ENCODE measurements around the gene P2RX7.
"Not testable (repeated sequence)": the region's sequence is repeated elsewhere in the genome, so short reads cannot be mapped to it uniquely, and the experiment has no call there.

P2RX7 gene

GRCh38 chr12:121212875-121213274, 80.2 kb downstream of the P2RX7 start:
- DNase-seq = no peak

- DNase-seq = peak; percentile 28
Observed at GRCh38 chr12:121214166-121214777, 81.6 kb downstream of the P2RX7 start.

DNA sequence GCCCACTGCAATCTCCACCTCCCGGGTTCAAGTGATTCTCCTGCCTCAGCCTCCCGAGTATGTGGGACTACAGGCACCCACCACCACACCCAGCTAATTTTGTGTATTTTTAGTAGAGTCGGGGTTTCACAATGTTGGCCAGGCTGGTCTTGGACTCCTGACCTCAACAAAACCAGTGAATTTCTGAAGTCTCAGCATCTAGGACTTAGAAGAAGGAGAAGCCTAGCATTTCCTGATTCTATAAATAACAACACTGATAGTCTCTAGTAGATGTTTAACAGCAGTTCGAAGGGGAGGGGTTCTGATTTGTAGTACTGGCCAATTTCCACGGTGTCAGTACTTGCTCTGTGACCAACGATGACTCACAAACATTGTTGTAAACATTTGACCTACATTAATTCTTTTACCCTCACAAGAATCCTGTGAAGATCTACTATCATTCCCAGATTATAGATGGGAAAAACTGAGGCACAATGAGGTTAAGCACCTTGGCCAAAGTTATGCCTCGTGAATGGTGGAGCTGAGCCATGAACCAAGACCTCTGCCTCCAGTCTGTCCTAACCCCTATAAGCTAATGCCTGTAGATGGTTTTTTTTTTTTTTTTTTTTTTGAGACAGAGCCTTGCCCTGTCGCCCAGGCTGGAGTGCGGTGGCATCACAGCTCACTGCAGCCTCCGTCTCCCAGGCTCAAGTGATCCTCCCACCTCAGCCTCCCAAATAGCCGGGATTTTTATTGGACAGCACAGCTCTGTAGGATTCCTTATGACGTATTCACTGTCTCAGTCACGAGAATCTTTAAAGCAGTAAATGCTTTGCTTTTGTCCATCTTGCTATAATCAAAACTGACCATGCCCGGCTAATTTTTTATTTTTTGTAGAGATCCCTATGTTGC, 82.4 kb downstream of the P2RX7 start:
- no peak for DNase-seq

- DNase-seq = no peak
Observed at GRCh38 chr12:121216102-121216501, 83.4 kb downstream of the P2RX7 start.

DNA sequence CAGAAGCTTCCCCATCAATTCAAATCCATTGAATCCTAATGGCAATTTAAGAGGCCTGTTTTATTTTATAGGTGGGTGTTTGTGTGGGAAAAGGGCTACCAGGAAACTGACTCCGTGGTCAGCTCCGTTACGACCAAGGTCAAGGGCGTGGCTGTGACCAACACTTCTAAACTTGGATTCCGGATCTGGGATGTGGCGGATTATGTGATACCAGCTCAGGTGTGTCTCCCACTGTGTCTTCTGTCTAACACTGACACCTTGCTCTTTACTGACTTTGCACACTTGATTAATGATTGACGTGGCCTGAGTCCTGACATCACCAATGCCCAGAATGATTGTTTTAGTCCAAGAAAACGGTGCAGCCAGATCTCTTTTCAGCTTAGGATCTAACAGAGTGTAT, 84.4 kb downstream of the P2RX7 start:
- DNase-seq = no peak

- DNase-seq = no peak
Observed at GRCh38 chr12:121217761-121218160, 85.1 kb downstream of the P2RX7 start.

- DNase-seq = no peak
Observed at GRCh38 chr12:121218588-121219352, 86.1 kb downstream of the P2RX7 start.

DNA sequence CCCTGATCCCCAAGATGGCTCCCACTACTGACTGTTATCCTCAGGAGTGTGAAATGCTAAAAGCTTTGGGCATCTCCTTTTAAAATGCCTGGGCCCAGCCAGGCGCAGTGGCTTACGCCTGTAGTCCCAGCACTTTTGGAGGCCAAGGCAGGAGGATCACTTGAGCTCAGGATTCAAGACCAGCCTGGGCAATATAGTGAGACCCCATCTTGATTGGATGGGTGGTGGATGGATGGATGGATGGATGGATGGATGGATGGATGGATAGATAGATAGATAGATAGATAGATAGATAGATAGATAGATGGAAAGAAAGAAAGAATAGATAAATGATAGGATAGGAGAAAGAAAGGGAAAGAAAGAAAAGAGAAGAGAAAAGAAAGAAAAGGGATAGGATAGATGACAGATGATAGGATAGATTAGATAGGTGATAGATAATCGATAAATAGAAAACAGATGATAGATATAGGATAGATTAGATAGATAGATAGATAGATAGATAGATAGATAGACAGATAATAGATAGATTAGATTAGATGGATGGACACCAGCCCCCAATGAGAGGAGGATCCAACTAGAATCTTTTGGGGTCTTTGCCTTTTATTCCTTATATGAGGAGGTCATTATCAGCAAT, 86.8 kb downstream of the P2RX7 start:
- no peak for DNase-seq

DNA sequence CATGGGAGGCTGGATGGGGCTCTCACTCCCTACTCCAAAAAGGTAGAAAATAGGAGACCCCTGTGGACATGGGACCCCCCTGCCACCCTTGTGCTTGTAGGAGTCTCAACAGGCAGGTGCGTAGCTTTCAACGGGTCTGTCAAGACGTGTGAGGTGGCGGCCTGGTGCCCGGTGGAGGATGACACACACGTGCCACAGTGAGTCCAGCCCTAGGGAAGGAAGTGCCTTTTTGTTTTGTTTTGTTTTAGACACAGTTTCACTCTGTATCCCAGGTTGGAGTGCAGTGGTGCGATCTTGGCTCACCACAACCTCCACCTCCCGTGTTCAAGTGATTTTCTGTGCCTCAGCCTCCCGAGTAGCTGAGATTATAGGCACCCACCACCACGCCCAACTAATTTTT, 90.2 kb downstream of the P2RX7 start:
- DNase-seq = no peak

GRCh38 chr12:121223292-121224285, 90.9 kb downstream of the P2RX7 start:
- peak; percentile 35 for DNase-seq

DNA sequence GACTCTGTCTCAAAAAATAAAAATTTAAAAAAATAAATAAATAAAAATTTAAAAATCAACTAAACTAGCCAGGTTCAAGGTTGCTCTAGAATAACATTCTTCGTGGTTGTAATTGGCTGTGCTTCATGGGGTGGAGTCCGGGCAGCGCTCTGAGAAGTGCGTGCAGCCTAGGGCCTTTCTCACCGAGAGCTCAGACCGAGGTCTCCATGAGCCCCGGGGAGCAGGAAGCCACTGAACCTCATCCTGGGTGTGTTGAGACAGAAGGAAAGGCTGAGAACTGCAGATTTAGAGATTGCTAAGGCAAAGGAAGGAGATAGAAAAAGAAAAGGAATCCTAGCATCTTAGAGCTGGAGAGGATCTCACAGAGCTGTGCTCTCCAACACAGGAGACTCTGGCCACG, 91.9 kb downstream of the P2RX7 start:
- DNase-seq = peak; percentile 40

DNA sequence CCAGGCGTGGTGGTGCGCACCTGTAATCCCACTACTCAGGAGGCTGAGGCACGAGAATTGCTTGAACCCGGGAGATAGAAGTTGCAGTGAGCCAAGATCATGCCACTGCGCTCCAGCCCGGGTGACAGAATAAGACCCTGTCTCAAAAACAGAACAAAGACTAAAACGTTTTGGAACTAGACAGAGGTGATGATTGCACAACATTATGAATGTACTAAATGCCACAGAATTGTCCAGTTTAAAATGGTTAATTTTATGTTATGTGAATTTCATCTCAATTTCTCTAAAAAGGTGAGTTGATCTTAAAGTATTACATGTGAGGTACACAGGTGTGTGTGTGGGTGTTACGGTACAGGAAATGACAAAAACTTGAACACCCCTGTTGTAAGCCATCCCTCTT, 93.7 kb downstream of the P2RX7 start:
- DNase-seq = no peak

GRCh38 chr12:121226871-121227270, 94.2 kb downstream of the P2RX7 start:
- not testable (repeated sequence) for DNase-seq

- no peak for DNase-seq
Observed at GRCh38 chr12:121227294-121227693, 94.6 kb downstream of the P2RX7 start.

DNA sequence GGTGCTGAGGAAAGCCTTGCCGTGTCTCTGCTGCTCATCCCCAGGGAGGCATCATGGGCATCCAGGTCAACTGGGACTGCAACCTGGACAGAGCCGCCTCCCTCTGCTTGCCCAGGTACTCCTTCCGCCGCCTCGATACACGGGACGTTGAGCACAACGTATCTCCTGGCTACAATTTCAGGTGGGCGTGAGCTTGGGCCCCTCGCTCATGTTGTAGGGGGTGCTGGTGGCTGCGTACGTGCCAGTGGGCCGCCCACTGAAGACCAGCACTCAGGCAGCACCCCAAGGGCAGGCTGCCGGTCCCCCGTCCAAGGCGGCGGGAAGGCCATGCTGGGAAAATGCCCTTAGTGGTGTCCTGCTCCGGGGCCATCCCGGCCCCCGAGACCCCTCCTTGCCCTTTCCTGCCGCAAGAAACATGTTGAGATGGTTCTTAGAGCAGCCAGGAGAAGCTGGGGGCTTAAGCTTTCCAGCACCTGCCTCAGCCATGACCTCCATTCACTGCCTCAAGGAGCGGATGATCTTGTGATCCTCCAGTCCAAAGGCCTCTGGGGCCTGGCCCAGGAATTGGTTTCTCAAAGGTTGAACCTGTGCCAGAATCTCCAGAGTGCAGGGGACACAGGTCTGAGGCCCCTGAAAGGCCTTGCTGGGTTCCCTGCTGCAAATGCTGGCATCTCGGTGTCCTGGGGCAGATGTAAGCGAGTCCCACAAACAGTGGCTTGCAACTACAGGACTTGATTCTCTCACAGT, 96.4 kb downstream of the P2RX7 start:
- no peak for DNase-seq

GRCh38 chr12:121229826-121230537, 97.3 kb downstream of the P2RX7 start:
- peak; percentile 70 for DNase-seq

DNA sequence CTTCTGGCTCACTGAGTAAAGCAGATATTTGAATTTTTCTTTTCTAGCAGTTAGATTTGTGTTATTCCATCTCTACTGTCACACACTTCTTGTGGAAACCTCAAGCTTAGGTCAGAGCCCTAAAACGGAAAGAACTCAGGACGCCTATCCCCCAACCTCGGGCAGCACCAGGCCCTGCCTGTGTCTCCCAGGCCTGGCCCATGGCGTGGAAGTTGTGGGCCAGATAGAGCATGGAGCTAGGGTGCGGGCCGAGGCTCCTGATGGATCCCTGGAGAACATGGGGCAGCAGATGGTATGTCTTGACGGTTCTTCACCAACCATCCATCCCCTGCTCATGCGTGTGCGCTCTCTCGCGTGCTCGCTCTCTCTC, 97.8 kb downstream of the P2RX7 start:
- no peak for DNase-seq

DNA sequence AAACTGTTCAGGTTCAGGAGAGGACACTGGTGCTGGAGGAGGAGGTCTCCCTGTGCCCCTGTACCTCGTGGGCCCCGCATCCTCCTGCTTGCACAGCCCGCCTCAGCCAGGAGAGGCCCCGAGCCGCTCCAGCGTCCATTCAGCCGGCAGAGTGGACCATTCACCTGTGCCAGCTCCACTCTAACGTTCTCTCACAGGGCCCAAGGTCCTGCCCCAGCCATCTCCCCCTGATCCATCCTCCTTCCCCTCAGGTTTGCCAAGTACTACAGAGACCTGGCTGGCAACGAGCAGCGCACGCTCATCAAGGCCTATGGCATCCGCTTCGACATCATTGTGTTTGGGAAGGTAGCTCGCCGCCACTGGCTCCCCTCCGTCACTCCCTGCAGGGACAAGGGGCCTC, 99.5 kb downstream of the P2RX7 start:
- DNase-seq = no peak

DNA sequence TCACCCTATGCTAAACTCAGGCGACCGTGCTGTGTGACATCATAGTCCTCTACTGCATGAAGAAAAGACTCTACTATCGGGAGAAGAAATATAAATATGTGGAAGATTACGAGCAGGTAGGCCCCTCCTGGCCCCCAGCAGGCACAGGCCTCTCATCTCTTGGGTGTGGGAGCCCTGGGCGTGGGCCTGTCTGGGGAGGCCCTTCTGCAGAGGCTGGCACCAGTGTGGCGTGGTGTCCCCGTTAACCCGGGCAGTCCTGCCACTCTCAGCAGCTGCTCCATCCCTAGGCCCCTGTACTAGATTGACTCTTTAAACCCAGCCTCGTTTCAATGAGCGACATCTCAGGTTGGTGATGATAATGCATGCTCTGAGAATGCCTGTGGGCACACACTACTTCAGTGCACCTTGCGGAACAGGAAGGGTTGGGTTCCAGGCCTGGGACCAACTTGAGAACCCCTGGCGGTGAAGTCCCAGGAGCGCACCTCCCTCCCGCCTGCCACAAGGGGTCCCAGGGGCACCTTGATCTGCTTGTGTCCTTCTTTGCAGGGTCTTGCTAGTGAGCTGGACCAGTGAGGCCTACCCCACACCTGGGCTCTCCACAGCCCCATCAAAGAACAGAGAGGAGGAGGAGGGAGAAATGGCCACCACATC, 100.4 kb downstream of the P2RX7 start:
- no peak for DNase-seq

DNA sequence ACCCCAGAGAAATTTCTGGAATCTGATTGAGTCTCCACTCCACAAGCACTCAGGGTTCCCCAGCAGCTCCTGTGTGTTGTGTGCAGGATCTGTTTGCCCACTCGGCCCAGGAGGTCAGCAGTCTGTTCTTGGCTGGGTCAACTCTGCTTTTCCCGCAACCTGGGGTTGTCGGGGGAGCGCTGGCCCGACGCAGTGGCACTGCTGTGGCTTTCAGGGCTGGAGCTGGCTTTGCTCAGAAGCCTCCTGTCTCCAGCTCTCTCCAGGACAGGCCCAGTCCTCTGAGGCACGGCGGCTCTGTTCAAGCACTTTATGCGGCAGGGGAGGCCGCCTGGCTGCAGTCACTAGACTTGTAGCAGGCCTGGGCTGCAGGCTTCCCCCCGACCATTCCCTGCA, 100.9 kb downstream of the P2RX7 start:
- DNase-seq = no peak
